ENCODE measurements around the gene POFUT1. TPM values are rescaled to one million over a fixed set of nuclear protein-coding genes. Genes with fewer than 3 reads are reported as not detected.
"Not testable (repeated sequence)": the region's sequence is repeated elsewhere in the genome, so short reads cannot be mapped to it uniquely, and the experiment has no call there.

POFUT1 gene
- polyA plus RNA-seq, 1 of the 3 experiments (the other 2 are of a cell fraction), result 35.6 TPM

GRCh38 chr20:32192698-32193097, 15.0 kb upstream of the POFUT1 start:
- Histone ChIP-seq H3K27ac (ENCODE audit: low read depth in 2 of 2, low read length in 1 of 2) (no peak overlapping the region), H3K36me3 (replicated peaks in 1 of 2; ENCODE audit: control insufficient read depth in 1 of 2, insufficient read depth in 2 of 2, low read length in 1 of 2) (peaks cover 12 to 39% of the 10 kb centered on the region in 2 experiments), H3K4me1 (ENCODE audit: control insufficient read depth in 1 of 2, insufficient read depth in 2 of 2, low read depth in 1 of 2, low read length in 1 of 2) (peaks cover 0 to 23% of the 10 kb centered on the region in 2 experiments; a peak in 2 of 4 replicates), H3K4me2 (no peak overlapping the region), H3F3A (replicated peaks; ENCODE audit: insufficient read depth) (peaks cover 22% of the 10 kb centered on the region), H3K9me2 (no peaks in the 10 kb centered on the region), H3K4me3 (ENCODE audit: low read depth in 2 of 2, low read length in 1 of 2) (no peak overlapping the region), H3K9ac (no peak overlapping the region), H3K27me3 (ENCODE audit: insufficient read depth) (no peaks in the 10 kb centered on the region), H3K79me2 (ENCODE audit: insufficient read depth) (no peaks in the 10 kb centered on the region), H2AFZ (ENCODE audit: low read depth) (no peak overlapping the region), H4K20me1 (ENCODE audit: insufficient read depth) (0 out of 2 replicates have a peak, but pooled peaks cover 1% of the 10 kb centered on the region), H3K9me3 (no peaks in the 10 kb centered on the region)
- POLR2A ChIA-PET, result no interaction called here
- WGBS (ENCODE audit: low lambda C conversion rate), result 94% methylated on average over 3 of the region's 3 CpGs
- TF ChIP-seq SMC3 (IDR thresholded peaks at IDR 0.05; ENCODE audit: low read depth, low read length), result no peak
- TF ChIP-seq CHD2 (IDR thresholded peaks at IDR 0.05; ENCODE audit: low read length, partially characterized antibody), result no peak
- TF ChIP-seq FOXJ3 (CRISPR knock-in tag; IDR thresholded peaks at IDR 0.05), result no peak
- no peak for TF ChIP-seq RFX5 (IDR thresholded peaks at IDR 0.05; ENCODE audit: low read length)
- no peak for TF ChIP-seq IRF3 (IDR thresholded peaks at IDR 0.05; ENCODE audit: low read depth, low read length)
- no peak for TF ChIP-seq RAD21 (IDR thresholded peaks at IDR 0.05; ENCODE audit: low read length)
- TF ChIP-seq TCF12 (IDR thresholded peaks at IDR 0.05), result no peak
- TF ChIP-seq GATA2 (CRISPR knock-in tag; IDR thresholded peaks at IDR 0.05), result no peak
- no peak for TF ChIP-seq RXRA (IDR thresholded peaks at IDR 0.05; ENCODE audit: borderline replicate concordance, low read depth)
- TF ChIP-seq FOSL2 (IDR thresholded peaks at IDR 0.05; ENCODE audit: borderline replicate concordance, low read depth), result no peak
- no peak for TF ChIP-seq USF1 (IDR thresholded peaks at IDR 0.05; ENCODE audit: borderline replicate concordance, low read depth)
- no peak for TF ChIP-seq GABPA (IDR thresholded peaks at IDR 0.05; ENCODE audit: low read depth)
- no peak for TF ChIP-seq MXI1 (IDR thresholded peaks at IDR 0.05; ENCODE audit: low read depth, low read length)
- TF ChIP-seq YY1 (IDR thresholded peaks at IDR 0.05; ENCODE audit: low read depth), result no peak
- TF ChIP-seq RCOR1 (IDR thresholded peaks at IDR 0.05; ENCODE audit: low read length), result no peak
- no peak for DNase-seq
- CTCF ChIA-PET, result no interaction called here

GRCh38 chr20:32193336-32193735, 14.3 kb upstream of the POFUT1 start:
- H3K79me2 ChIP-seq (ENCODE audit: insufficient read depth); DNase-seq; H4K20me1 ChIP-seq (ENCODE audit: insufficient read depth); H3K9ac ChIP-seq; H3K9me2 ChIP-seq; POLR2A ChIA-PET; H3K27ac ChIP-seq (ENCODE audit: low read depth in 2 of 2, low read length in 1 of 2); H3K4me2 ChIP-seq; H3K27me3 ChIP-seq (ENCODE audit: insufficient read depth); H2AFZ ChIP-seq (ENCODE audit: low read depth); H3K9me3 ChIP-seq; CTCF ChIA-PET; H3K4me3 ChIP-seq (ENCODE audit: low read depth in 2 of 2, low read length in 1 of 2): not testable (repeated sequence)
- peaks cover 0 to 23% of the 10 kb centered on the region in 2 experiments; a peak in 2 of 4 replicates for H3K4me1 ChIP-seq (ENCODE audit: control insufficient read depth in 1 of 2, insufficient read depth in 2 of 2, low read depth in 1 of 2, low read length in 1 of 2)
- peaks cover 25% of the 10 kb centered on the region for H3F3A ChIP-seq (replicated peaks; ENCODE audit: insufficient read depth)
- peaks cover 14 to 45% of the 10 kb centered on the region in 2 experiments for H3K36me3 ChIP-seq (replicated peaks in 1 of 2; ENCODE audit: control insufficient read depth in 1 of 2, insufficient read depth in 2 of 2, low read length in 1 of 2)
- 99% methylated on average over 5 of the region's 5 CpGs for WGBS (ENCODE audit: low lambda C conversion rate)

All from SK-N-SH (cell line).